Tibial nerve (tissue), 4 donors: ENCODE measurements around the gene PTGES2.

Source experiments
- CTCF ChIP-seq, 5 experiments: fragments of 200-600 bp in 3 of 5; fragments of 450-650 bp in 2 of 5; sonication (generic) in 3 of 5; IDR thresholded peaks; one replicate each; pipeline ENCODE4 v1.5.1; 2016 to 2019; ENCODE audit warnings: antibody characterized with exemption in 5 of 5, mild to moderate bottlenecking in 3 of 5, moderate library complexity in 2 of 5
- EP300 ChIP-seq, 2 donors: sonication (generic); formaldehyde crosslinking; IDR thresholded peaks; one replicate each; pipeline ENCODE4 v1.6.1; 2017; ENCODE audit warnings: antibody characterized with exemption in 2 of 2, mild to moderate bottlenecking in 1 of 2
- POLR2A ChIP-seq, 2 donors: fragments of 450-650 bp; IDR thresholded peaks; one replicate each; pipeline ENCODE4 v1.6.1; 2017; ENCODE audit warnings: antibody characterized with exemption in 2 of 2, mild to moderate bottlenecking in 2 of 2, moderate library complexity in 2 of 2

DNA sequence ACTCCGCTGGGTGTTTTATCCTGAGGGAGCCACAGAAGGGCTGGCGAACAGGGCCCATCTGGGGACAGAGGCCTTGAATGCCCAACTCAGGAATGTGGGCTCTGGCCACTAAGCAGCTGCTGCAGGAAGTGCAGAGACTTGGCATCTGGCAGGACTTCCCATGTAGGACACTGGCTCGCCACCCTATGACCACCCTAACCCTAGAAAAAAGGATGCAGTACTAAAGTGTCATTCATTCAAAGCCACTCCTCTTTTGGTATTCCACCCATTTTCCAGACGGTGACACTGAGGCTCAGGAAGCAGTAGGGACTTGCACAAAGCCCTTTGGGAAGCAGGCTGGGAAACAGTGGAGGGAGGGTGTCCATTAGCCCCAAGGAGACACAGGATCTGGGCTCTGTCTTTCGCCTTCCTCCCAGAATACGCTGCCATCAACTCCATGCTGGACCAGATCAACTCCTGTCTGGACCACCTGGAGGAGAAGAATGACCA, 35.5 kb upstream of the PTGES2 start:
- TF ChIP-seq CTCF (IDR thresholded peaks at IDR 0.05) (no peak), POLR2A (IDR thresholded peaks at IDR 0.05) (no peak), EP300 (IDR thresholded peaks at IDR 0.05) (no peak)
